Dedifferentiated amniotic fluid mesenchymal stem cell (primary cell): ENCODE measurements around the gene SYT1.

Experiments used
- DNase-seq: peaks from one replicate; pipeline ENCODE4 v3.0.0-alpha.2; 2016; ENCODE audit errors: extremely low spot score

Gene SYT1

DNA sequence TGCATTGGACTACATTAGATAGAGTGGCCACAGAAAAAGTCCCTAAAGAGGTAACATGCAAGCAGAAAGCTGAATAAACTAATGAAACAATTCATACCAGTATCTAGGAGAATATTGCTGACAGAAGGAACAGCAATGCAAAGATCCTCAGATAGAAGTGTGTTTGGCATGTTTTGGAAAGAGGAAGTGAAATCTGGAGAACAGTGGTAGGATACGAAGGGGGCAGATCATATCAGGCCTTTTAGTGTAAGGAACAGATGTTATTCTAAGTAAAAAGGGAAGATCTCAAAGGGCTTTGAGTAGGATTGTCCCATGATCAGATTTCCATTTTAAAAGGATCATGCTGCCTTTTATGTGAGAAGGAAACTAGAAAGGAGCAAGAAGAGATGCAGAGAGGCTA, 483.3 kb downstream of the SYT1 start:
- DNase-seq, result no peak

DNA sequence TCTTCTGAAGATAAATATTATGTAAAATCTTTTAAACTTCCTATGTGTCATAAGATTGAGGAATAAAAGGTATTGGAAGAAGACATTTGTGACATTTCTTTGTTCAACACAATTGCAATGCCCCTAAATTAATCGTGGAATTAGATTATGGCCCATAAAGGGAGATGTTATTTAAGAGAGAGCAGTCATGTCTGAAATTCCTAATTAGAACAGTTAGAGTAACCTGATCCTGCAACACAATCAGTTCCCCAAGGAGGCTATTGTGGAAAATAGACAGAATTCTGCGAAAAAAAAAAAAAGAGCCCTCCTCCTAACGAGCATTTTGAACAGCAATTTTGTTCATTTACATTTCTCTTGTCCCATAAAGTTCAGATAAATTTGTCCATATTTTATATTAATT, 486.7 kb downstream of the SYT1 start:
- DNase-seq, result no peak

DNA sequence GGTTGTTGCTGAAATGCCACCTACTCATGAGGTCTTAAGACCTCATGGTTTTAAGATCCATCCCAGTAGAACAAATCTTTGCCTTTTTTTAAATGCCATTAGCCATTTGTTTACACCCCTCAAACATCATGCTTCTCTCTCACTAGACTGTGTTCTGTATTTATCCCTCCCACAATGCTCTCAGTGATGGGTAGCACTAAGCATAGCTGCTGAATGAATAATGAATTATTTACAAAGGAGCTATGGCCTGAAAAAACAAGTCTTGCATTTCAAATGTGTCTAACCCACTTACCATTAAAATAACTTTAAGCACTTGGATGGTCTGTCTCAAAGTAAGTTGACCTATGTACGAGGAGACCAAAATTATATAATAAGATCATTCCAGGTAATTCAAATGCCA, 491.6 kb downstream of the SYT1 start:
- DNase-seq, result no peak

DNA sequence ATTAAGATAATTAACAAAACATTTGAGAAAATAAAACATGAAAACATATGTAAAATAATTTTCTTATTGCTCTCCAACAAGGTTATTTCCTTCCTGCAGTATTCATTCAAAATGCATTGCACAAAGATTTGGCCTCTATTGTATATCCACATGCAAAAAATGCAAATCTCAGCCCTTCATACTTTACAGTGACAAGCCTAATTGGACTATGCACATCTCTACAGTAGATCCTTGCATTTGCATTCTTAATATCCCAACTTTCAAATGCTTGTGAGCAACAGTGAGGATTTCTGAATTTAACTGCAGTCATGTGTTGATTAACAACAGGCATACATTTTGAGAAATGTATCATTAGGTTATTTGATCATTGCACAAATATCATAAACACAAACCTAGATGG, 492.5 kb downstream of the SYT1 start:
- DNase-seq, result no peak

DNA sequence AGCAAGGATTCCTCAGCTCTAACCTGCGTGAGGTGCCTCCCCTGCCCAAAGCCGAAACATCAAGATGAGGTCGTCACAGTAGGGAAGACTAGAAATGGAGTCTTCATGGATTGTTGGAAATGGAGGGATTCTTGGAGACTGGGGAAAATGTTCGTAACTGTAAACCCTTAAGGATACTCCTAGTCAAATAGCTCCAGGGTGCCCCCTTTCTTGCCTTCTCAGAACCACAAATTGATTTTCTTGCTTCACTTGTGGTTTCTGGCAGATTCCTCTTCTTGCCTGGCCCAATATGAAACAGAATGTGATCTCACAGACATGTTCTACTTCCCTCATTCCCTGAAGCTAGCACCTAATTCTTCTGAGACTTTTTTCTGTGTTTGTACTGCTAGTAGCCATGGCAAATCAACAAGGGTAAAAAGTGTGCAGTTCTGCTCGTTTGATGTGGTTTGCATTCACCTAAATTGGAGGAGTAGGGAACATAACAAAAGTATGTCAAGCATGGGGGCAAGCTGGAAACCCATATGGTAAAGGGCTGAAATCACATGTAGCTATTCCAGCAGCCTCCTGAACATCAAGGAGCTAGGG, 494.2 kb downstream of the SYT1 start:
- DNase-seq, result no peak

DNA sequence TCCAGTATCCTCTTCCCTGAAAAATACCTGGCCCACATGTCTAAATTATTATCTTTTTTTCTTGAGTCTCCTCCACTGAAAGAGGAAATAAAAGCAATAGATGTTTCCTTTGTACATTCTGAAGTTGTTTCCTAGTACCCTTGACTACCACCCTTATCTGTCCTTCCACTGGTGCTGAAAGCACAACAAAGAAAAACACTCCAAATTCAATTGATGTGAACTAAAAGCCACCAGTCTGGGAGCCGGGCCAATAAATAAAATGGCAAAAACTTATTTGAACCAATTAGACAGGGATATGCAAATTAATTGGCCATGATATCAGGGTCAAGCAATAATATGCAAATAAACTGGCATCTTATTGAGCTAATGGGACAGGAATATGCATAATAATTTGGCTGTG, 495.7 kb downstream of the SYT1 start:
- no peak for DNase-seq

DNA sequence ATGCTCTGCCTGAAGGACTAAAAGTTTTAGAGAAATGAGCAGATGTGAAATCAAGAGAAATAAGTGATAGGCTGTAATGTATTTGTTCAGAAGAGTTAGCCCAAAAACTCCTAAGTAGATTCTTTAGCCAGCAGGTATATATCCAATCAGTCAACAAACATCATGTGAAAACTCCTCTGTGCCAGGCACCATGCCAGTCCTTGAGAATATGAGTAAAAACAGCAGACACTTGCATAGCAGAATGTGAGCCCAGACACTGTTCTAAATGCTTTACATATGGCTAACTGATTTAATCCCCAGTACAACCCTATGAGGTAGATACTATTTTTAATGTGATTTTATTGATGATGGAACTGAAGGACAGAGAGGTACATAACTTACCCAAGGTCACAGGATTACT, 496.4 kb downstream of the SYT1 start:
- DNase-seq, result no peak

DNA sequence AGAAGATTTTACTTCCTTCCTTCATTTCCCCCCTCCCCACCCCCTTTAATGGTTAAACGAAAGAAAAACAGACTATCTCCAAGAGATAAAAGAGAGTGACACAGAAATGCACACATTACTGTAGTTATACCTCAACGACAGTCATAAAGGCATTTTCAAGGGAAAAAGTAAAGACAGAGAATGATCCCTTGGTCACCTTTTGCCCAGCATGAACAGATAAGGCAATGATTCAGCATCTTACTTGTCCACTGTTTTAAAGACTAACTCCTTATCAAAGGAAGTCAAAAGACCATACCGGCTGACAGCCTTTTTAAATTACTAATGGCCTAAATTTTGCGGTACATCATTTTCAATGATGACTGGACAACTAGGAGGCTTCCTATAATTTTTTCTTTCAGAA, 499.6 kb downstream of the SYT1 start:
- DNase-seq, result no peak

DNA sequence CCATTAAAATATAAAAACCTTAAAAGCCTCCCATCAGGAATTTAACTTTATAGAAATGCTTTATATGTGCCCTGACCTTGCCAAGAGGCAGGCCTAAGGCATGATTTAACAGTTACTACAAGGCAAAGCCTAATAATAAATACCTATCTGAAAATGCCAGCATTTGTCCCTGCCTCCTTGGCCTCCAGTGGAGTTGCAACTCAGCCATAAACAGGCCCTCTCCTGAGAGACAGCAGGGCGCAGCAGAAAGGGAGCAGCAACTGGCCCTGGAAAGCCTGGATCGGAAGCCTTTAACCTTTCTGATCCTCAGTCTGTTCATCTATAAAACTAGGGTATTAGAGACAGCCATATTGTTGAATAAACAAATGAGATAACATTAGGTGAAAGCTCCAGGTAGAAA, 501.8 kb downstream of the SYT1 start:
- no peak for DNase-seq

DNA sequence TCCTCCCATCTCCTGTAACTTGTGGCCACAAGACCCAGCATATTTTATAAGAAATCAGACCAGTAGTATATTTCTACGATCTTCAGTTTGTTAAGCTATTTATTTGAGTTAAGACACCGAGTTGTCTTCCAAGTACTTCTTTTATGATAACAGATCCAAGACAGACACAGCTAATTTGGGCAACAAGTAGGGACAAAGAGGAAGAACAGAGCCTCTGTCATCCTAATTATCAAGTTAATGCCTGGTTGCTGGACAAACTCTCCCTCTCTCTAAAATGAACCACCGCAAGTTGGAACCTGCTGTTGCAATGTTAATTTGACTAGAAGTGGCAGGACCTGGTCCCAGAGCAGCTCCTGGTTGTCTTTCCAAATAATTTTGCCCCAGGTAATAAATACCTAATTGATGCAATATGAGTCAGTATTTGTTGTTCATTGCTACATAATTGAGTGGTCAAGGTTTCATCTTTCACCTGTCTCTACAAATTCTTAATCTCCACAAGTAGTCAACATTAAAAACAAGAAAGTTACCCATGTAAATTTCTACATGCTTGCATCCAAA, 502.5 kb downstream of the SYT1 start:
- DNase-seq, result no peak

DNA sequence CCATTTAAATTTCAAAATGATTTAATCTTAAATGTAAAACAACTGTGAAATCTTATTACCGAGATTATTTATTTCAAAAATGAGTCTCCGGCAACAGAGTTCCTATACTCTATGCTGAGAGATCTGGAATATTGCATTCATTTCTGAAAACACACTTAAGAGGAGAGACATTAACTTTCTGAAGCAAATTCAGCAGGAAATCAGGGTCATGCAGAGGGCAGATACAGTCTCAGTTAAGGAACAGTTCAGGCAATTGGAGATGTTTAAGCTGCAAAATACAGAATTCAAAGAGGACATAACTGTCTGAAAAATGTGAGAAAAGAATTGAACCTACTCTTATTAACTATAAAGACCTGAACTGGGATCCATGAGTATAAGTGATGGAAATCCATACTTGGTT, 505.4 kb downstream of the SYT1 start:
- no peak for DNase-seq

DNA sequence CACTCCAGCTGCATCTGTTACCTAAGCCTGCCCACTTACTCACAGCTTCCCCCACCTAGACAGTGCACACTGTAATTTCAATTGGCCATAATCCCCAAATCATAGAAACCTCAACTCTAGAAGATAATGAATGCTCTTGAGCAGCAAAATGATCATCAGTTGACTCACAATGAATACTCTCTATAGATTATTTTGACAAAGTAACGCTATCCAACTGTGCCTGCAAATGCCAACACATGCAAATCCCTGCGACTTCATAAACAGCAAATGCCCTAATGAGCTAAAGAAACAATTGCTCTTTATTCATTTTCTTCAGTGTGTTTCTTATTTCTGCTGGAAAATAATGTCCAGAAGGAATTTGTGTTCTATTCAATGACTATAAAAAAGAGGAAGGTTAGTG, 506.7 kb downstream of the SYT1 start:
- no peak for DNase-seq

DNA sequence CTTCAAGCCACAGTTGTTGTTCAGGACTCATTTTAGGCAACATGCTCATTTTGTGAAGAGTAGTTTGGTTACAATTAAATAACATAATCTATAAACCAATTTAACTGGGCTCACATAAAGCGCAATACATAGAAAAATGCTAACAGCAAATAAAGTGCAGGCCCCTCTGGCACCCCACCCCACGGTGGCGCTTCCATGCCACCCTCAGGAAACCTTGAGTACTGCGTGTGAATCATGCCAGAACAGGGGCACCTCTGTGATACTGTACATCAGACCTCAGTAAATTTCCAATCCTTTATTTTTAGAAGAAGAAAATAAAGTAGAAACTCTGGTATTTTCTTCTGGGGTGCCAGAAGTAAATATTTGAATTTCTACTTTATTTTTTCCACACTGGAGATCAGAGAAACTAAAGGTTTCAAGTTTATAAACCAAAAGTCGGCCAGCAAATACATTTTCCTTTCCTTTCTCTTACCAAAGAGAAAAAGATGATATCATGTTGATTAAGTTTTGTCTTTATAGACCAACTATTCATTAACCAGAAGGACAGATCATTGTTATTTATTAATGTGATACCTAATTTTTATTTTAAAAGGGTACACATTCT, 509.4 kb downstream of the SYT1 start:
- DNase-seq, result no peak

DNA sequence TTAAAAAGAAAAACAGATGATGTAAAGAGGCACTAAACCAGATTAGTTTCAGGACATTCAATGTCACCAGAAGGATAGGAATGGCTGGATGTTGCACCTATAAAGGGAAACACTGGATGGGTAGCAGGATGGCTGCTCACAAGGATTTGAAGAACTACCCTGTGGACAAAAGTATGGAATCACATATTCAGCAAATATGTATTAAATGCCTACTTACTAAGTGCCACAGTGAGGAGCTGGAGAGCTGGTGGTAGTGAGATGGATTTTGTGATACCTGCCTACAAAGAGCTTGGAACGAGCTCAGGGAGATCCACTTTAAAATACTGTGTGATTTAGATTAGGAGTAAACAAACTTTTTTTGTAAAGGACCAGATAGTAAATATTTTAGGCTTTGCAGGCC, 510.0 kb downstream of the SYT1 start:
- DNase-seq, result no peak

DNA sequence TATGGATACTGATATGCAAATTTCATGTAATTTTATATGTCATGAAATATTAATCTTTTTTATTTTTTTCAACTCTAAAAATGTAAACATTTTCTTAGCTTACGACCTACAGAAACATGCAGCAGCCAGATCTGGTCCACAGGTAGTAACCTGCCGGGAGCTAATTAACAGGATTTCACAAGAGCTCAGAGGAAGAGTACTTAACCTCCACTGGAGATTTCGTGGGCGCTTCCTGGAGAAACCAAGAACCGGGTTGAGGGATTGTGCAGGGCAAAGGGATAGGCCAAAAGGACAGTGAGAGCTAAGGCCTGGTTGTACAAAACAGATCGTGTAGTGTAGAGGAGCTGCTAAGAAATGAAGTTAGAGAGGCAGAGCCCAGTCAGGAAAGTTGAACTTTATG, 510.5 kb downstream of the SYT1 start:
- DNase-seq, result no peak

DNA sequence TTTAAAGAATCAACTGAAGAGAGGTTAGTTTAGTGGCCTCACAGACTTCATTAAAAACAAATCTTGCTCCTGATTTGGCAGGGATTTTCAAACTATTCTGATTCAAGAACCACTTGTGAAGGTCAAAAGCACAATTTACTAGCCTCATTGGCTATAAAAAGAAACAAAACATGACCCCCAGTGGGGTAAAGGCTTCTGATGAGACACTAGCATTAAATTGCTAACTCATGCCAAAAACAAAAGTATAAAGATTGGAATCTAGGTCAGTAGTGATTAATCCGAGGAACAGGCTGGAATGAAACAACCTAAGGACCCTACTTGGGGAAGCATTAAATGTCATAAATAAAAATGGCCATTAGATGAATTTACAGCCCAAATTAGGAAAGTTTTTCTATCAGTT, 513.9 kb downstream of the SYT1 start:
- DNase-seq, result no peak

DNA sequence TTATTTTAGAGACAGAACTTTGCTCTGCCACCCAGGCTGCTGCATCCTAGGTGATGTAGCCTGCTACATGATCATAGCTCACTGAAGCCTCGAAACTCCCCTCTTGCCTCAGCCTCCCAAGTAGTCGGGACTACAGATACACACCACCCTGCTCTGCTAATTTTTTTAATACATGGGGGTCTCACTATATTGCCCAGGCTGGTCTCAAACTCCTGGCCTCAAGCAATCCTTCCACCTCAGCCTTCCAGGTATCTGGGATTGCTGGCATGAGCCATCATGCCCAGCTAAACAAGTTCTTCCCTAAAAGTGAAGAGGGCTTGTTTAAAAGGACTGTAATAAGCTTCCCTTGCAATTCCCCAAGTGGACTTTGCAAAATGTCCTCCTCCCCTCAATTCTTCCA, 515.8 kb downstream of the SYT1 start:
- DNase-seq, result no peak

DNA sequence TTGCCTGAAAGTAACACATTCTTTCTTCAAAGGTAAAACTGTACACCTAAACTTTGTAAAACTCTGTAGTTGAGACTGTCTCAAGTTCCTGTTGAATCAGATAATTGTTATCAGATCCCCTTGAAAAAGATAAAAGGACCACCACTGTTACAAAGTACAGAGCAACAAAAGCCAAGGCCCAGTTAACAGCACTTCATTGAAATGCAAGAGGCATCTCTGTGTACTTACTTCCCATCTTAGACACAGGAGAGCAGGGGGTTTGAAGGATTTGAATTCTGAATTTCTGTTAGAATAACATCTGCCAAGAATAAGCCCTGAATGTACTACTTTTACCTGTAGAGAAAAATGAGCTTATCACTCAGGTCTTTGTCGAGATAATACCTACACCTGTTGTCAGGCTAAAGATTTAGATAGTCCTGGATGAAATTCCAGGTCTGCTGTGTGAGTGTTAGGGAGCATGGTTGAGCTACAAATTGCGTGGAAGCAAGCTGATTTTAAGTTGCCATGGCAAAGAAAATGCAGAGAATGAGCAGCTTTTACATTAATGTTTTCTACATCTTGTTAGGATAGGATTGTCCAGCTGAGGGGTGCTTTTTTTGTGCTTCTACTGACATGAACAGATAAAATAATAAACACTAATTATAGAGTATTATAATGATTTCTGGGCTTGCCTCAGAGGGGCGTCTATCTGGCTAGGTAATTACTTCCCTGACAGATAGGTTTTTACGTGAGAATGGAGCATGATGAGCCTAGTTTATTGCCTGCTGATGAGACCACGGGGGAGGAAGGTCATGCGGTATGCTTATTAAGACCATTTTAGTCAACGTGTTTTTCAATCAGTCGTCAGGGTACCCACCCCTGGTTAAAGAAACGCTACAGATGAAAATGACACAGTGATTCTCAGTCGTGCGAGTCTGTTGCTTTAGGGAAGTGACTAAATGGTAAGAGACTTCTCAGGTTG, 517.0 kb downstream of the SYT1 start:
- no peak for DNase-seq

DNA sequence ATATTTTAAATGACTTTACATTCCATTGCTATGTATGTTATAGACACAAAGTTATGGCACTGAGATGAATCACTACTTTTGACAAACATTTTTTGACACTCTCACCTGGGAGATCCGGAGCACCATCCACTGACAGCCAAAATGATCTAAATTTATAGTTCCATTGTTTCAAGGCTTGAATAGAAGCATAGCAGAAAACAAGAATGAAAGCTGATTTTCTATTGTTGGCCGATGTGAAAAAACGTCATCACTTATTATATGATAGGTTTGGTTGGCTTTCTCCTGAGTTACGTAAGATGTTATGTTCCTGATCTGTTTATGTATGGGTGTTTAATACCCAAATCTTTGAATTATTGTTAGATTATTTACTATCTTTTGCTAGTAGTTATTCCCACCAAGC, 520.0 kb downstream of the SYT1 start:
- no peak for DNase-seq

DNA sequence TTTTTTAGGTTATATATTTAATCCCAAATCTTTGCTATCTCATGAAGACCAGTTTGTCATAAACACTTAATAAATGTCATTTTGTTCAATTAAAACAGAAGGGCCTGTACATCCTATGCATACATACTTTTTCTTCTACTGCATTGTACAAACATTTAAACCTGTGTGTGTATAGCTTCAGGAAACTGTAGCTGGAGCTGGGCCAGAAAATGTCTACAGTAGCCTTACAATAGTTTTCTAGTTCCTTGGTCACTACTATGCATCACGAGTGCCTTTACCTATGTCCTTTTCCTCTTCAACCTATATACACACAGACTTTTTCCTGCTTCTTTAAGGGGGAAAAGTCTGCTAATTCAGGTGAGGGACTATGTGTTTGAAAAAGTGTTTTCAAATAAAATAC, 523.4 kb downstream of the SYT1 start:
- no peak for DNase-seq

DNA sequence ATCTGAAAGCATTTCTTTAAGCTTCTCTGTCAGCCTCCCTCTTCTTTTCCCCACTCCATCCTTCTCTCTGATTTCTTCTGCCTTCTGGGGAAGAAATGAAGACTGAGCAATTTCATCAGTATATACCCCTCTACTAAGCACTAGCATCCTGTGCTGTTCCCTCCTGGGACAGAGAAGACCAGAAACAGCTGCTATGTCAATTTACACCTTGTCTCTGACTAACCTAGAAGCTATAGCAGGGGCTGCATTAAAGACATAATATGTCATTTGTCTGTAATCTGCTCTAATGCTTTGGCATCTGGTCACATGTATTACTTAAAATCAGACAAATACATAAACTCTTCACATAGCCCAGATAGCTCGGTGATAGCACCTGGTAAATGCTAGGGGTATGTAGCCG, 529.3 kb downstream of the SYT1 start:
- DNase-seq, result no peak

DNA sequence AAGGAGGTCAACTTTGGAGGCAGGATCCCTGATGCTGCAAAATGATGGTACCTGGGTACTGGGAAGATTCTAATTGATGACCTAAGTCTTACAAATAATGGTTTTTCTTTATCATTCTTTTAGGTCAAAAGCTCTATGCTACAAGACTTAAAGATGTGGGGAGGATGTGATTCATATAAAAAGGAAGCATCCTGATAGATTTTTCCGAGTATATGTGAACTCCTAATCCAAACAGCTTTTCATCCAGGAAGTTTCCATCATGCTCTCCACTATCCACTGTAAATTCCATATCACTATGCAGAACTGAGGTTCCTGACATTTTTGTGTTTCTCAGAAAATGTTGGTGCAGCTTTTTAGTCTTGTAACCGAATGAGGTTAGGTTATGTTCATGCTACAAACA, 533.0 kb downstream of the SYT1 start:
- no peak for DNase-seq

DNA sequence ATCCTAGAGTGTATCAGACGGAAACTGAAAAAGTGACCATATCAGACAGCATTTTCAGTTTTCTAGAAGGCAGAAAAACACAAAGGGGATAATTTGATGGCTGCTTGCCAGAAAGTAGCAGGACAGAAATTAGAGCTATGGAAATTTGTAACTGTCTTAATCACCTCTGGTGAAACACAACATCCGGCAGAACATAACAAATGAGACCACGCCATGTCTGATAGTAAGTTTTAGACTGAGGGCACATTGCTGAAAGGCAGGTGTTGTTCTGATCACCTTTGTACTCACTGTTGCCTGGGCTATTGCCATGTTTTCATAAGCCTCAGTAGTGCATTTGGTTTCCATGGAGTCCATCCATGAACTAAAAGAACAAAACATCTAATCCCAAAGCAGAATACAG, 535.9 kb downstream of the SYT1 start:
- no peak for DNase-seq
